ENCODE measurements around the gene WDR73. TPM values are rescaled to one million over a fixed set of nuclear protein-coding genes. Genes with fewer than 3 reads are reported as not detected.
"Not testable (repeated sequence)": the region's sequence is repeated elsewhere in the genome, so short reads cannot be mapped to it uniquely, and the experiment has no call there.

Gene WDR73
- total RNA-seq, 2 donors from 2014 or later: 18.0 to 18.7 TPM

GRCh38 chr15:84659904-84660781, 6.1 kb upstream of the WDR73 start:
- intact Hi-C loops (cut with DNase I): loop anchor here (10.0 kb wide), 2 partner anchors 255 to 265 kb away; no protein-coding TSS in a partner anchor
- DNase-seq (ENCODE audit: low spot score): no peak

GRCh38 chr15:84658788-84659411, 4.8 kb upstream of the WDR73 start:
- intact Hi-C loops (cut with DNase I): loop anchor here (10.0 kb wide), 2 partner anchors 256 to 266 kb away; no protein-coding TSS in a partner anchor
- no peak for DNase-seq (ENCODE audit: low spot score)

- peak; percentile 90 for DNase-seq (ENCODE audit: low spot score)
Observed at GRCh38 chr15:84658080-84658787, 4.2 kb upstream of the WDR73 start, which contains the start of gene NMB. NMB (minus strand) TSS chr15:84658199; CDS start chr15:84658152, 47 bp downstream.

GRCh38 chr15:84657748-84658079, 3.6 kb upstream of the WDR73 start:
- intact Hi-C loops (cut with DNase I): loop anchor here (10.0 kb wide), 2 partner anchors 257 to 267 kb away; no protein-coding TSS in a partner anchor
- DNase-seq (ENCODE audit: low spot score): no peak

More at GRCh38 chr15:84658080-84658787, 4.2 kb upstream of the WDR73 start, which contains the start of gene NMB:
- intact Hi-C loops (cut with DNase I): loop anchor here (10.0 kb wide), 2 partner anchors 257 to 267 kb away; no protein-coding TSS in a partner anchor

GRCh38 chr15:84656972-84657371, 2.9 kb upstream of the WDR73 start:
- intact Hi-C loops (cut with DNase I): loop anchor here (10.0 kb wide), 2 partner anchors 258 to 268 kb away; no protein-coding TSS in a partner anchor
- DNase-seq (ENCODE audit: low spot score): no peak

GRCh38 chr15:84654689-84655453, 788 bp upstream of the WDR73 start:
- intact Hi-C loops (cut with DNase I): loop anchor here (10.0 kb wide), 2 partner anchors 260 to 270 kb away; no protein-coding TSS in a partner anchor
- peak; percentile 91 for DNase-seq (ENCODE audit: low spot score)

GRCh38 chr15:84653584-84653909, 536 bp downstream of the WDR73 start:
- DNase-seq (ENCODE audit: low spot score): no peak
- intact Hi-C loops (cut with DNase I): loop anchor here (10.0 kb wide), 2 partner anchors 261 to 271 kb away; no protein-coding TSS in a partner anchor

- no peak for DNase-seq (ENCODE audit: low spot score)
- intact Hi-C loops (cut with DNase I): loop anchor here (10.0 kb wide), 2 partner anchors 265 to 275 kb away; no protein-coding TSS in a partner anchor
Observed at GRCh38 chr15:84649706-84650105, 4.4 kb downstream of the WDR73 start.

- no peak for DNase-seq (ENCODE audit: low spot score)
- intact Hi-C loops (cut with DNase I): no loop called here
Observed at GRCh38 chr15:84648539-84648938, 5.5 kb downstream of the WDR73 start.

GRCh38 chr15:84647726-84648125, 6.4 kb downstream of the WDR73 start:
- DNase-seq (ENCODE audit: low spot score): no peak
- intact Hi-C loops (cut with DNase I): no loop called here

- DNase-seq (ENCODE audit: low spot score): peak; percentile 61
- intact Hi-C loops (cut with DNase I): no loop called here
Observed at GRCh38 chr15:84645997-84646396, 8.1 kb downstream of the WDR73 start.

- intact Hi-C loops (cut with DNase I): no loop called here
- peak; percentile 52 for DNase-seq (ENCODE audit: low spot score)
Observed at GRCh38 chr15:84645496-84645895, 8.6 kb downstream of the WDR73 start.

- DNase-seq (ENCODE audit: low spot score): peak; percentile 29
- intact Hi-C loops (cut with DNase I): no loop called here
Observed at GRCh38 chr15:84643838-84644237, 10.2 kb downstream of the WDR73 start.

GRCh38 chr15:84642640-84643039, 11.4 kb downstream of the WDR73 start:
- peak; percentile 26 for DNase-seq (ENCODE audit: low spot score)
- intact Hi-C loops (cut with DNase I): not testable (repeated sequence)

GRCh38 chr15:84641871-84642270, 12.2 kb downstream of the WDR73 start:
- intact Hi-C loops (cut with DNase I): not testable (repeated sequence)
- peak; percentile 60 for DNase-seq (ENCODE audit: low spot score)

GRCh38 chr15:84638103-84638502, 16.0 kb downstream of the WDR73 start:
- no peak for DNase-seq (ENCODE audit: low spot score)
- intact Hi-C loops (cut with DNase I): no loop called here

- no peak for DNase-seq (ENCODE audit: low spot score)
- intact Hi-C loops (cut with DNase I): no loop called here
Observed at GRCh38 chr15:84634228-84634837, 19.8 kb downstream of the WDR73 start.
